ENCODE data around the gene AMDHD2. TPM values are rescaled to one million over a fixed set of nuclear protein-coding genes. Genes with fewer than 3 reads are reported as not detected.

The AMDHD2 gene
- total RNA-seq, 1 donor from 2014 or later, result 25.5 TPM

DNA sequence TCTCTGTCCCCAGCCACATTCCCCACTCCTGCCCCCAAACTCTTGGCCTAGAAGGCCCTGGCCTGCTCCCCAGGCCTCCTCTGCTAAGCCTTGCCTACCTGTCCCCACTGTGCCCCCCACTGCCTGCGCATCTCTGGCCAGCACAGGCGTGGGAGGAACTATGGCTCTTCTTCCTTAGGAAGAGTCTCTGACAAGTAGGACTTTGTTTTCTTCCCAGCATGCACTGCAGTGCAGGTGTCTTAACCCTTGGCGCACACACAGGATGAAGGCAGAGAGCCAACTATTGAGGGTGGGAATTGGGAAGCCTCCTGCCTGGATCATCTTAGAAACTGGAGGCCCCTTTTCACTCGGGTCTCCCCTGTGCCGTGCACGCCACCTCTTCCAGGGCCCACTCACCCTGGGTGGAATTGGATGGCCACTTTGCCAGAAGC lies 3.6 kb downstream of the AMDHD2 start:
- peaks cover 0 to 30% of the 10 kb centered on the region in 2 donors for H3K36me3 ChIP-seq
- intact Hi-C loops (cut with DNase I), result no loop called here
- DNase-seq (ENCODE audit: extremely low spot score in 2 of 2), result no peak
- H3K9me3 ChIP-seq, result no peaks in the 10 kb centered on the region
- no peak for TF ChIP-seq POLR2AphosphoS5 (IDR thresholded peaks at IDR 0.05; ENCODE audit: insufficient read depth in 1 of 2, low read depth in 1 of 2)
- TF ChIP-seq, protein P1, sequence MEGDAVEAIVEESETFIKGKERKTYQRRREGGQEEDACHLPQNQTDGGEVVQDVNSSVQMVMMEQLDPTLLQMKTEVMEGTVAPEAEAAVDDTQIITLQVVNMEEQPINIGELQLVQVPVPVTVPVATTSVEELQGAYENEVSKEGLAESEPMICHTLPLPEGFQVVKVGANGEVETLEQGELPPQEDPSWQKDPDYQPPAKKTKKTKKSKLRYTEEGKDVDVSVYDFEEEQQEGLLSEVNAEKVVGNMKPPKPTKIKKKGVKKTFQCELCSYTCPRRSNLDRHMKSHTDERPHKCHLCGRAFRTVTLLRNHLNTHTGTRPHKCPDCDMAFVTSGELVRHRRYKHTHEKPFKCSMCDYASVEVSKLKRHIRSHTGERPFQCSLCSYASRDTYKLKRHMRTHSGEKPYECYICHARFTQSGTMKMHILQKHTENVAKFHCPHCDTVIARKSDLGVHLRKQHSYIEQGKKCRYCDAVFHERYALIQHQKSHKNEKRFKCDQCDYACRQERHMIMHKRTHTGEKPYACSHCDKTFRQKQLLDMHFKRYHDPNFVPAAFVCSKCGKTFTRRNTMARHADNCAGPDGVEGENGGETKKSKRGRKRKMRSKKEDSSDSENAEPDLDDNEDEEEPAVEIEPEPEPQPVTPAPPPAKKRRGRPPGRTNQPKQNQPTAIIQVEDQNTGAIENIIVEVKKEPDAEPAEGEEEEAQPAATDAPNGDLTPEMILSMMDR (IDR thresholded peaks at IDR 0.05), result no peak
- no peak for TF ChIP-seq POLR2A (IDR thresholded peaks at IDR 0.05)
- no peak overlapping the region for H3K27ac ChIP-seq
- no peaks in the 10 kb centered on the region for H3K27me3 ChIP-seq
- H3K4me1 ChIP-seq, result peaks cover 22% of the 10 kb centered on the region
- H3K4me3 ChIP-seq, result no peak overlapping the region

DNA sequence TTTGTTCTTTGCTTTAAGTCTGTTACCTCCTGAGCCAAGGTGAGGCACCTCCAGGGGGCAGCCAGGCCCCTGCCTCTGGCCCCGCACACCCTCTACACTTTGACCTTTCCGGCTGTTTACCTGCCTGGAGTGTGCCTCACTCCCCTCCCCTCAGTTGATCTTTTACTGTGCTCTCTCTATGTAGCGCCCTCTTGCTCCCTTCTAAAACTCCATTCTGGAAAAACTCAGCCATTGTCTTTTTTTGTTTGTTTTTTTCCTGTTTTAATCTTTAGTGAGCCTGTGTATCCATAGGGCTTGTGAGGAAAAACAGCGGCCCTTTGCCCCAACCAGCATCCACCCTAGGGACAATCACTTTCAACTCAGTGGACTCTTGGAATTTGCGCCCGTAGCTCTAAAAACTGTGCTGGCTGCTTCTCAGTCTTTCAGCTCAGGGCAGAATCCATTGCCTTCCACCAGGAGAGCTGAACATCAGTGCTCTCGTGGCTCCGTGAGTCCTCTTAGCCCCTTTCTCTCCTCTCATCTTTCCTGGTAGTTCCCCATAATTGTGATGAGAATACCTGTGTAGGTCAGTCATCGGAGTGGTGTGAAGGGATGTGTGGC lies 4.3 kb downstream of the AMDHD2 start:
- Histone ChIP-seq H3K36me3 (peaks cover 0 to 36% of the 10 kb centered on the region in 2 donors), H3K4me1 (peaks cover 16% of the 10 kb centered on the region), H3K4me3 (no peak overlapping the region), H3K27ac (no peak overlapping the region), H3K9me3 (no peaks in the 10 kb centered on the region), H3K27me3 (no peaks in the 10 kb centered on the region)
- TF ChIP-seq, protein P1 (IDR thresholded peaks at IDR 0.05), result no peak
- no peak for TF ChIP-seq POLR2A (IDR thresholded peaks at IDR 0.05)
- TF ChIP-seq POLR2AphosphoS5 (IDR thresholded peaks at IDR 0.05; ENCODE audit: insufficient read depth in 1 of 2, low read depth in 1 of 2), result no peak
- intact Hi-C loops (cut with DNase I), result no loop called here
- no peak for DNase-seq (ENCODE audit: extremely low spot score in 2 of 2)

DNA sequence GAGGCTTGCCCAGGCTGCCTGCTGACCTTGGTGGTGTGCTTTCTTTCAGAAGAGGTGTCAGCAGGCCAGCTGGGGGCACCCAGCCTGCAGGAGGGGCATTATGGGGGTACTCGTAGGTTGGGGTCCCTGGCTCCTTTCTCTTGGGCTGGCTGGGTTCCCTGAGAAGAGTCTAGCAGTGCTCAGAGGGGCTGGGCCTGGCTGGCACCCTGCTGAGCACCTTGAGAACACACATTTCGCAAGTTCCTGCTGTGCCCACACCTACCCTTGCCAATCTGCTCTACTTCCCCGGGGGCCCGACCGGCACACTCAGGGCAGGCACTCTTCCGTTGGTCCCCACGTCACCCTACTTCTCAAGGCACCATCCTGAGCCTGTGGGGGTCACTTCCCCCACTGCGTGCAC lies 6.0 kb downstream of the AMDHD2 start:
- H3K27me3 ChIP-seq, result no peaks in the 10 kb centered on the region
- intact Hi-C loops (cut with DNase I), result no loop called here
- H3K36me3 ChIP-seq, result peaks cover 0 to 39% of the 10 kb centered on the region in 2 donors
- no peak for DNase-seq (ENCODE audit: extremely low spot score in 2 of 2)
- H3K4me3 ChIP-seq, result no peak overlapping the region
- H3K9me3 ChIP-seq, result no peaks in the 10 kb centered on the region
- no peak overlapping the region for H3K27ac ChIP-seq
- no peak for TF ChIP-seq POLR2A (IDR thresholded peaks at IDR 0.05)
- no peak for TF ChIP-seq POLR2AphosphoS5 (IDR thresholded peaks at IDR 0.05; ENCODE audit: insufficient read depth in 1 of 2, low read depth in 1 of 2)
- TF ChIP-seq, protein P1 (IDR thresholded peaks at IDR 0.05), result no peak
- peaks cover 8% of the 10 kb centered on the region for H3K4me1 ChIP-seq

DNA sequence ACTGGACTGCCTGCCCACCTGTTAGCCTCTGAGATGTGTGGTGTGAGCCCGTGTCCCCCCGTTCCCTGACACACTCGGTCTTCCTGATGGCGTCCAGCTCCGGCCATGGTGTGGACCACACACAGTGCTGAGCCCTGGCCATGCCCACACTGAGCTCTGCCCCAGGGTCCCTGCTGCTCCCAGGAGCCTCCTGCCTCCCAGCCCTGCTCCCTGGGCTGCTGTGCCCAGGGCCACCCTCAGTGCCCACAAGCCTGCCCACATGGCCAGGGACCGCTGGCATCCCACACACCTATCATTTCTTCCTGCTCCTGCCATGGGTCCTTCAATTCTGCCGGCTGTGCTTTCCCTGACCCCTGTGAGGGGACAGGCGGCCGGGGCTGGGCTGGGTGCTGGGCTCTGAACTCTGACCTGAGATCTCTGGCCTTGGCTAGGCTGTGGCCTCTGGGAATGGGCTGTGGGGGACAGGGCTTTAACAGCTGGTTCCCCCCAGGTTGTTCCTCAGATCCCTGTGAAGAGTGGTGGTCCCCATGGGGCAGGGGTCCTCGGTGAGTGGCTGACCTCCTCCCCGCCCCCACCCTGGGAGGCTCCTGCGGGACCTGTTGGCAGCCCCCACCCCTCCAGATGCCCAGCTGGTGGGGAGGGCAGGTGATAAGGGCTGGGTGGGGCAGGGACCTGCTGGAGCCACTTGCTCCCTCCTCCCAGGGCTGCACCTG lies 7.1 kb downstream of the AMDHD2 start:
- Histone ChIP-seq H3K27ac (no peak overlapping the region), H3K9me3 (no peaks in the 10 kb centered on the region), H3K4me3 (no peak overlapping the region), H3K27me3 (no peaks in the 10 kb centered on the region), H3K36me3 (peaks cover 0 to 39% of the 10 kb centered on the region in 2 donors), H3K4me1 (peaks cover 9% of the 10 kb centered on the region)
- intact Hi-C loops (cut with DNase I), result no loop called here
- TF ChIP-seq, protein P1 (IDR thresholded peaks at IDR 0.05), result no peak
- TF ChIP-seq POLR2AphosphoS5 (IDR thresholded peaks at IDR 0.05; ENCODE audit: insufficient read depth in 1 of 2, low read depth in 1 of 2) (no peak), POLR2A (IDR thresholded peaks at IDR 0.05) (no peak)
- no peak for DNase-seq (ENCODE audit: extremely low spot score in 2 of 2)

DNA sequence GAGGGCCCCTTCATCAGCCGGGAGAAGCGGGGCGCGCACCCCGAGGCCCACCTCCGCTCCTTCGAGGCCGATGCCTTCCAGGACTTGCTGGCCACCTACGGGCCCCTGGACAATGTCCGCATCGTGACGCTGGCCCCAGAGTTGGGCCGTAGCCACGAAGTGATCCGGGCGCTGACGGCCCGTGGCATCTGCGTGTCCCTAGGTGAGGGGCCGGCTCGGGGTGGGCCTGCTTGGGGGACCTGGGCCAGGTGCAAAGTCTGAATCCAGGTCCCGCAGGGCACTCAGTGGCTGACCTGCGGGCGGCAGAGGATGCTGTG lies 7.6 kb downstream of the AMDHD2 start:
- Histone ChIP-seq H3K36me3 (peaks cover 0 to 39% of the 10 kb centered on the region in 2 donors), H3K4me3 (no peak overlapping the region), H3K27me3 (no peaks in the 10 kb centered on the region), H3K27ac (no peak overlapping the region), H3K4me1 (peaks cover 14% of the 10 kb centered on the region), H3K9me3 (no peaks in the 10 kb centered on the region)
- intact Hi-C loops (cut with DNase I), result no loop called here
- no peak for DNase-seq (ENCODE audit: extremely low spot score in 2 of 2)
- TF ChIP-seq, protein P1 (IDR thresholded peaks at IDR 0.05), result no peak
- TF ChIP-seq POLR2A (IDR thresholded peaks at IDR 0.05) (no peak), POLR2AphosphoS5 (IDR thresholded peaks at IDR 0.05; ENCODE audit: insufficient read depth in 1 of 2, low read depth in 1 of 2) (no peak)
